Epidermal melanocyte (primary cell): ENCODE data around the gene ANOS1.
"Not testable (repeated sequence)": the region's sequence is repeated elsewhere in the genome, so short reads cannot be mapped to it uniquely, and the experiment has no call there.

Experiments used
- DNase-seq: peaks from one replicate; pipeline ENCODE4 v3.0.0; 2011; ENCODE audit warnings: low spot score; ENCODE audit not compliant: insufficient read length

The ANOS1 gene

GRCh38 chrX:8632924-8633323, 99.0 kb downstream of the ANOS1 start:
- no peak for DNase-seq

- no peak for DNase-seq
Observed at GRCh38 chrX:8629871-8630270, 102.1 kb downstream of the ANOS1 start.

DNA sequence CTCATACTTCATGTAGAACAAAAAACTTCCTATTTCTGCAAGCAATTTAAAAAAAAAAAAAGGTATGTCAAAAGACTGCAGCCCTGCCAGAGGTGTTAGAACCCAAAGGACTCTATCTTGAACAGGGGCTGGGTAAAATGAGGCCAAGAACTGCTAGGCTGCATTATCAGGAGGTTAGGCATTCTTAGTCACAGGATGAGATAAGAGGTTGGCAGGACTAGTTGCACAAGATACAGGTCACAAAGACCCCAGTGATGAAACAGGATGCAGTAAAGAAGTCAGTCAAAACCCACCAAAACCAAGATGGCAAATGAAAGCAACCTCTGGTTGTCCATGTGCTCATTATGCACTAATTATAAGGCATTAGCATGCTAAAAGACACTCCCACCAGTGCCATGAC, 104.1 kb downstream of the ANOS1 start:
- no peak for DNase-seq

DNA sequence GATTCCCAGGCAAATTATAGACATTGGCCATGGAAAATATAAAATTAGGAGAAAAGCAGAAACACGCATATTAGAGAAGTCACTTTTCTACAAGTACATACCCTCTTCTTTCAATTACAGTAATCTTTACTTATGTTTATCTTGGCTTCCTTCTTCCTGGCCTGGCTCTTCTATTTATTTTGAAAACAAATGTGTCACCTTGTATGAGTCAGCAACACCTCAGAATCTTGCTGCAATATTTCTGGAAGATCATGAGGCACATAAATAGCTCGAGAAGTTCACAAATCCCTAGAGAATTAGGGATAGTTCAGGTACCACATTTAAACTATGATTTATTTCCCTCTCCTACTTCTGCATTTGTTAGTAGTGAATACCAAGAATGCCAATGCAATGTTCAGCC, 124.6 kb downstream of the ANOS1 start:
- DNase-seq, result no peak

DNA sequence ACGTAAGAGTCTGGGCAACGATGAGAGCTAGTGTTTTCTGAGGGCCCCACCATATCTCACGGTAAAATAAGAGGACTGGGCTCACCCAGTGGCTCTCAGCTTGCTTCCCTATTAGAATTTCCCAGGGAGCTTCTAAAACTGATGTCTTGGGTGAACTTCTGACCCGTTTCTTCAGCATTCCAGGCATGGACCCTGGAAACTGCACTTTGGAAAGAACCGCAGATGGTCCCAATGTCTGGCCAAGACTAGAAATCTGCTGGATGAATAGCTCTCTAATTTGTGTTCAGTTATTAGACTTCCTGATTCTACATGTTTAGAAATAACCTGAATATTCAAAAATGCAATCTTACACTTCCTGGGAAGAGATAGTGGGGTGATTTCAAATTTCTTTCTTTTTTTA, 127.8 kb downstream of the ANOS1 start:
- no peak for DNase-seq

- no peak for DNase-seq
Observed at GRCh38 chrX:8591501-8591900, 140.4 kb downstream of the ANOS1 start.

DNA sequence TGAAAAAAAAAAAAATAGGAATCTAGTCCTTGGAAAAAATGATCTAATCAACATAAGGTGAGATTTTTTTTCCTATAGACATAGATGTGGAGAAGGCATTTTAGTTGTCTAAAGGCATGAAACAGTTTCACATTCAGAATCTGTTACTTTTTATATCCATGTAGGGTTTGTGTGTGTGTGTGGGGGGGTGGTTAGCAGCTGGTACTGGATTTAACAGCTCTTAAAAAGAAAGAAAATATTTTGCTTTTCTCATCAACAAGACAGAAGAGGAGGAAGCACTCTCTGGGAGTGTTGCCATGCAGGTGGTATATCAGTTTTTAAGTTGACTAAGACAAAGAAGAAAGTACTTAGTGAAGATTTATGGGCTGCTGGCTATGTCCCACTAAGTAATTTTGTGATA, 145.0 kb downstream of the ANOS1 start:
- no peak for DNase-seq

DNA sequence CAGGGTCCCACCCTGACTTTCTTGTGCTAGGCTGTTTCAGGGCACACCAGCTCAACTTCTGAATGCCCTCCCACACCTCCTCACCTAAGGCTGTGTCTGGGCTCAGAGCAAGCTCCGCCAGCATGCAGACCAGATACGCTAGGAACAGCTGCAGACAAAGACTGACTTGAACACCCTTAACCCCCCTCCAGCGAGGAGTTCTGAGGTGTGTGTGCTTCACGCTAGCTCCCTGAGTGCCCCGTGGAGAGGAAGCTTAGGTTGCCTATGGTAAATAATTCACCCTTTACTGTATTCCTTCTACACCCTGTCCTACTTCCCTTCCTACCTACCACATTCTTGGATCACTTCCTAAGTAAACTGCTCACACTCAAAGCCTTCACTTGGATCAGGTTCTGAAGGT, 152.3 kb downstream of the ANOS1 start:
- DNase-seq, result no peak

- no peak for DNase-seq
Observed at GRCh38 chrX:8576821-8577220, 155.1 kb downstream of the ANOS1 start.

DNA sequence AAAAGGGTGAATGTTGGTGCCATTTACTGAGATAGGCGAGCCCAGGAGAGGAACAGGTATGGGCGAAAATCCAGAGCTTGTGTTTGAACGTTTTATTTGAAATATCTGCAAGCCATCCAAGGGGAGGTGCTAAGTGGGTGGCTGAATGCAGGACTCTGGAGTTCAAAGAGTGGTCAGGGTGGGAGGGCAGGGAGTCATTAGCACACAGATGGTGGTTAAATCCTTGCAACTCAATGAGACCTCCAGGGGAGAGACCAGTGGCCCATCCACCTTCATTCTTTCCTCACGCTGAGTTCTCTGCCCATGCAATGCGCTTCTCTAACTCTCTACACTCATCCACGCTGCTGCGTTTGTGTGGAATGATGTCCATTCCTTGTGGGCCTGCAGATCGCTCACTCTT, 166.2 kb downstream of the ANOS1 start:
- DNase-seq, result no peak

DNA sequence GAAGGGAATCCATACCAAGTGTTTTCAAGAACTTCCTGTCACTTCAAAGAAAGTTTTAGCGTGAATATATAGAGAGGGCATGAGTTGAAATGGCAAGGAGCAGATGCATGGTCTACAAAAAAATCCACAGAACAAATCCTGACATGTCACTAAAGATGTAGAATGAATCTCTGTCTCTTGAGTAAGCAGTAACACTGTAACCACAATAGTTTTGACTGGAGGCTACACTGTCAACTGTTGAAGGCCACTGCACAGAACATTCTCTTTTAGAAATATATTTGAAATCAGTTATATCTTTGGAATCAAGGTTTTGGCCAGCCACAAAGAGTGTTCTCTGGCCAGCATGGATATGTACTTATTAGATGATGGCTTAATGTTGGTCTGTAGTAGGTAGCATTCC, 183.5 kb downstream of the ANOS1 start:
- no peak for DNase-seq

- no peak for DNase-seq
Observed at GRCh38 chrX:8546715-8547114, 185.2 kb downstream of the ANOS1 start.

GRCh38 chrX:8520791-8521190, 211.1 kb downstream of the ANOS1 start:
- no peak for DNase-seq

GRCh38 chrX:8520178-8520577, 211.8 kb downstream of the ANOS1 start:
- no peak for DNase-seq

DNA sequence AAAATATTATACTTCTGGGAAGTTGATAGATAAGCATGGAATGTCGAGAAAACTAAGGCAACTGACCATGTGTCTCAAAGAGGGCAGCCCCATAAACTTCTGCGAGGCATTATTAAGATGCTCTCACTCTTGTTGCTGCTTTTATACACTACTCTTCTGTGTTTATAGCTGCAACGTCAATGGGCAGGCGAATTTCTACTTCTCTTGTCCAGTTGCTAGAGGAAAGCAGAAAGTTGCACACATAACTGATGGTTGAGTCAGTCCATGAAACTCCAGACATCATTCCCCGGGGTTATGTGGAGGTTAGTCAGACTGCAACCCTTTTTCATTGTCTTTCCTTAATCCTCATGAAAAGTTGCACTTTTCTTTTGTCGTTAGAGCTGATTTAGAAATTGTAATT, 227.5 kb downstream of the ANOS1 start:
- DNase-seq, result no peak

DNA sequence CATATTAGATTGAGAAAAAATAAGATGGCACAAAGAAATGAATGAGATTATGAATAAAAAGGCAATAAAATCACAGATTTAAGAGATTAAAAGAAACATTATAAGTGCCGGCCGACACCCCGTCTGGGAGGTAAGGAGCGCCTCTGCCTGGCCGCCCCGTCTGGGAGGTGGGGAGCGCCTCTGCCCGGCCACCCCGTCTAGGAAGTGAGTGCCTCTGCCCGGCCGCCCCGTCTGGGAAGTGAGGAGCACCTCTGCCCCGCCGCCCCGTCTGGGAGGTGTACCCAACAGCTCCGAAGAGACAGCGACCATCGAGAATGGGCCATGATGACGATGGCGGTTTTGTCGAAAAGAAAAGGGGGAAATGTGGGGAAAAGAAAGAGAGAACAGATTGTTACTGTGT, 229.8 kb downstream of the ANOS1 start:
- not testable (repeated sequence) for DNase-seq

- DNase-seq, result no peak
Observed at GRCh38 chrX:8500203-8500602, 231.7 kb downstream of the ANOS1 start.

GRCh38 chrX:8495036-8495435, 236.9 kb downstream of the ANOS1 start:
- DNase-seq, result not testable (repeated sequence)

DNA sequence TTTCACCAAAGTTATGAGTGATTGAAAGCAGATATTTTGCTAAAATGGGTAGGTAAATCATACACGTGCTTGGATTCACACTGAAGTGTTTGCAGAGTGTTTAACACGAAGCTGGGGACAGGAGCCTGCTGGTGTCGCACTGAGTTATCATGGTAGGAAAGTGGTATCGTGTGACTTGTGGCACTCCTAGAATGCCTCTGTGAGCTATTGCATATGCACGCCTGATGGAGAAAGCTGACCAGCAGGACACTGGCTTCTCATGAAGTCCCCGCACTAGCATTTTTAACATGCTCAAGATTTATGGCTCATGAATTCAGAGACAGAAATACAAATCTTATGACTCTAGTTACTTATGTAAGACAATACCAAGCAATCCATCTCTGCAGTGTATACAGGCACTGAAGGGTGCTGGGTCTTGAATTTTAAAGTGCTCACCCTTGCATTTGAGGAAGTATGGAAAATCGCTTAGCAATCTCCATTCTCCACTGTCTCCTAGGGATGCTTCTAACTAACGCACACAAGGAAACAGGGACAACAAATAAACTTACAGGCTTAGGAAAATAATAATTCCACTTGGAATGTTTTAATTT, 247.5 kb downstream of the ANOS1 start:
- DNase-seq, result no peak
